Progenitor cell of endocrine pancreas (in vitro differentiated cells): ENCODE data around the gene PLAAT2. TPM values are rescaled to one million over a fixed set of nuclear protein-coding genes. Genes with fewer than 3 reads are reported as not detected.

ENCODE experiments used
- DNase-seq: peaks from one replicate; pipeline ENCODE4 v3.0.0; 2021; ENCODE audit warnings: low spot score; ENCODE audit not compliant: unreplicated experiment
- H3K27ac Mint-ChIP-seq: 2 replicates; pipeline ENCODE4 v1.8.0; 2021; ENCODE audit warnings: mild to moderate bottlenecking, moderate library complexity, mixed read lengths
- H3K27me3 Mint-ChIP-seq: 2 replicates; pipeline ENCODE4 v1.8.0; 2021; ENCODE audit warnings: mixed read lengths
- H3K36me3 Mint-ChIP-seq: 2 replicates; pipeline ENCODE4 v1.8.0; 2022; ENCODE audit warnings: mixed read lengths; ENCODE audit not compliant: insufficient read depth
- H3K4me1 Mint-ChIP-seq: 2 replicates; pipeline ENCODE4 v1.8.0; 2021; ENCODE audit warnings: low read depth, mixed read lengths
- H3K4me3 Mint-ChIP-seq: 2 replicates; pipeline ENCODE4 v1.8.0; 2021; ENCODE audit warnings: low read depth, mild to moderate bottlenecking, moderate library complexity, mixed read lengths
- H3K9me3 Mint-ChIP-seq: 2 replicates; pipeline ENCODE4 v1.8.0; 2021; ENCODE audit warnings: low read depth, mixed read lengths
- CTCF ChIP-seq: fragments of 200-600 bp; sonication (generic); IDR thresholded peaks from one replicate; pipeline ENCODE4 v1.5.0; 2021; ENCODE audit warnings: antibody characterized with exemption, mild to moderate bottlenecking; ENCODE audit not compliant: unreplicated experiment
- total RNA-seq: library from RNA; stranded (reverse); gene quantifications from 2 replicates; pipeline ENCODE4 v1.2.1, GENCODE V29; 2021

The PLAAT2 gene
- total RNA-seq, 1 donor from 2014 or later = not detected

- TF ChIP-seq CTCF = no peak
- DNase-seq = no peak
- no peak overlapping the region for H3K27ac Mint-ChIP-seq
- no peaks in the 10 kb centered on the region for H3K9me3 Mint-ChIP-seq
- peaks cover 9% of the 10 kb centered on the region for H3K4me1 Mint-ChIP-seq
- no peak overlapping the region for H3K4me3 Mint-ChIP-seq
- H3K36me3 Mint-ChIP-seq = peaks cover 25% of the 10 kb centered on the region
- no peaks in the 10 kb centered on the region for H3K27me3 Mint-ChIP-seq
Measured at GRCh38 chr11:63598556-63598955, 35.4 kb upstream of the PLAAT2 start.

DNA sequence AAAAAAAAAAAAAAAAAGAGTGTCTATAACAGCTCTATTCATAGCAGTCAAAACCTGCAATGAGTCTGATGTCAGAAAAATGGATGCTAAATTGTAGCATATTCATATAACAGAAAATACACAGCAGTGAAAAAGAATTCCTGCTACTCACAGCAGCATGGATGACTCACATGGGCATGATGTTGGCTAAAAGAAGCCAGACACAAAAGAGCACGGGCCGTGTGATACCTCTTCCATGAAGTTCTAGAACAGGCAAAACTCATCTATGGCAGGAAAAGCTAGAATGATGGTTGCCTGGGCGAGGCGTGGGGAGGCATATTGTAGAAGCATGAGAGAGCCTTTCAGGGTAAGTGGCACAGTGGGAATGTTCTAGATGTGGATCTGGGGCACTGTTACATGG is 32.1 kb upstream of the PLAAT2 start:
- Mint-ChIP-seq H3K9me3 (no peaks in the 10 kb centered on the region), H3K27me3 (no peaks in the 10 kb centered on the region), H3K4me1 (no peaks in the 10 kb centered on the region), H3K4me3 (no peak overlapping the region), H3K27ac (no peak overlapping the region), H3K36me3 (peaks cover 31% of the 10 kb centered on the region)
- no peak for DNase-seq
- no peak for TF ChIP-seq CTCF

DNA sequence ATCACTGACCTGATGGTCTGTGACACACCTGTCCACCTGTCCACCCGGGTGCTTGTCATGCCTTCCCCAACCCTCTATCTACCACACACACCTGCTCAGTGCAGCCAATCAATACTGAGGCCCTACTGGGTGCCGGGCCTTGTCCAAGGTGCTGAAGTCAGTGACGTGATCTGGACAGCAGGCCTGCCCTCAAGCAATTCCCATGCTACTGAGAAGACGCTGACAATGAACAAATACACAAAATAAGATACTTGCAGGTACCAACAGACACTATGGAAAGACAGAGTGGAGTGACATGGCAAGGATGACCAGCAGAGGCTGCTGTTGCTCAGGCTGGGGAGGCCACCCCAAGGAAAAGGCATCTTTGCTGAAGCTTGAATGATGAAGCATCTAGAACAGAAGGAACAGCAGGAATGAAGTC is 29.8 kb upstream of the PLAAT2 start:
- peaks cover 34% of the 10 kb centered on the region for H3K36me3 Mint-ChIP-seq

DNA sequence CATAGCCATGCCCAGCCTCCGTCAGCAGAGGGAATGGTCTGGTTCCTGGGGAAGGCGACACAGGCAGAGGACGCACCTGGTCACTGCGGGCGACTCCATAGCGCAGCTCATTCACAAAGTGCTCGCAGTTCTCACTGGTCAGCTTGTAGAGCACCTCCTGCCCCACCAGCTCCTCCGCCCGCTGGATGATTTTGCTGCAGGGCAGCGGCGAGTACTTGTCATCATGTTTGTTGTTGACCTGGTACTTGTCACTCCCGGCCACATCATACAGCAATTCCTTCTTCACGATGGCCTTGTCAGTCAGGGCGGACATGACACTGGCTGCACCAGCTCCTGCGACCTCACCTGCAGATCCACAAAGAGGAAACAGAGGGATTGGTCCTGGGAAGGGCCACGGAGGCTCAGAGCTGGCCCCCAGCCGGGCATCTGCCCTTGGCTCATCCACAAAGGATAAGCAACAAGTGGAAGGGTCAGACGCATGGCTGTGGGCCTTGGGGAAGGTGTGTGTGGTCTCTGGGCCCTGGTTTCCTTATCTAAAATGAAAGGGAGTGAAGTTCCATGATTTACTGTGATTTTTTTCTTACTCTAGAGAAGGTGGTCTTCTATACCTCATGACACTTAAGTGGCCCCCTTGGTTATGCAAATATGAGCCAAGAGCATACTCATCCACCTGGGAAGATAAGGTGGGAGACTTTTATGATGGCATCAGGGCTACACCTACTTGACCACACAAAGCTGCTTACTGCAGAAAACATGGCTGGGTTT is 27.0 kb upstream of the PLAAT2 start:
- H3K27ac Mint-ChIP-seq = no peak overlapping the region
- no peak overlapping the region for H3K4me3 Mint-ChIP-seq
- peaks cover 29% of the 10 kb centered on the region for H3K36me3 Mint-ChIP-seq

More for the DNA sequence above, 29.8 kb upstream of the PLAAT2 start:
- peak; percentile 46 for TF ChIP-seq CTCF
- Mint-ChIP-seq H3K4me1 (no peaks in the 10 kb centered on the region), H3K9me3 (no peaks in the 10 kb centered on the region), H3K27ac (no peak overlapping the region), H3K4me3 (no peak overlapping the region), H3K27me3 (no peaks in the 10 kb centered on the region)
- DNase-seq = no peak

DNA sequence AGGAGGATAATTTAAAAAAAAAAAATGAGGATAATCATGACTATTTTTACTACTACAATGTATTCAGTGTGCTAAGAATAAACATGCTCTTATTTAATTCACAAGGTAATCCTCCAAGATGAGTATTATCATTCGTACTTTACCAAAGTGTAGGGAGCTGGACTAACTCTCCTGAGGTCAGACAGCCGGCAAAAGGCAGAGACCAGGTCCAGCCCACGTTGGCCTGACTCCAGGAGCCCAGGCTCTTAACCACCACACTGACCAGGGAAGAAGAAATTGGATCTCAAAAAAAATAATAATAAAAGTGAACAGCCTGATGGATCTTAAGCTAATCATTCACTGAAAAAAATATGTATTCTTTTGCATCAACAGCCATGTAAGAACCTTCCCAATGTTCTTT is 25.8 kb upstream of the PLAAT2 start:
- H3K27me3 Mint-ChIP-seq = no peaks in the 10 kb centered on the region
- no peak for DNase-seq
- peaks cover 31% of the 10 kb centered on the region for H3K36me3 Mint-ChIP-seq
- no peaks in the 10 kb centered on the region for H3K9me3 Mint-ChIP-seq
- no peak overlapping the region for H3K27ac Mint-ChIP-seq
- no peak for TF ChIP-seq CTCF
- no peak overlapping the region for H3K4me3 Mint-ChIP-seq
- H3K4me1 Mint-ChIP-seq = no peaks in the 10 kb centered on the region

More for the DNA sequence above, 27.0 kb upstream of the PLAAT2 start:
- H3K4me1 Mint-ChIP-seq = no peaks in the 10 kb centered on the region
- H3K27me3 Mint-ChIP-seq = no peaks in the 10 kb centered on the region
- no peak for DNase-seq
- no peak for TF ChIP-seq CTCF
- no peaks in the 10 kb centered on the region for H3K9me3 Mint-ChIP-seq
